GM12878 (cell line): ENCODE measurements around the gene CBX8. TPM values are rescaled to one million over a fixed set of nuclear protein-coding genes. Genes with fewer than 3 reads are reported as not detected.

Experiments
- ATAC-seq: fragments of 200-7000 bp; cut with Tn5 transposase; 3 replicates; pipeline ENCODE4 v1.9.1; 2020; ENCODE audit warnings: mild to moderate bottlenecking, moderate library complexity
- BruUV-seq: library from RNA; stranded (reverse); fragments of 400-500 nt; replicated peaks from 2 replicates; lab custom pipeline; 2021; lab: Mats Ljungman, UMichigan
- CTCF ChIA-PET: fragments of 300-600 bp; sonication (Branson Sonifier 250); formaldehyde crosslinking; extraction: SDS; loops from one replicate; lab custom pipeline; 2021; ENCODE audit warnings: inconsistent platforms; lab: Yijun Ruan, JAX
- POLR2A ChIA-PET: fragments of 350-600 bp; formaldehyde crosslinking; extraction: SDS; loops from one replicate; lab custom pipeline; 2021; ENCODE audit warnings: inconsistent platforms; lab: Charles Lee
- RAD21 ChIA-PET: fragments of 300-600 bp; sonication (Branson Sonifier 250); formaldehyde crosslinking; loops from one replicate; lab custom pipeline; 2023; ENCODE audit warnings: antibody characterized with exemption; ENCODE audit not compliant: unreplicated experiment; lab: Charles Lee
- SMC1A ChIA-PET: fragments of 300-600 bp; sonication (Branson Sonifier 250); formaldehyde crosslinking; loops from one replicate; lab custom pipeline; 2023; ENCODE audit not compliant: unreplicated experiment, uncharacterized antibody; lab: Charles Lee
- DNase-seq: peaks from one replicate; pipeline ENCODE4 v3.0.0-alpha.2; 2011; ENCODE audit warnings: low read depth, low spot score
- FAIRE-seq: peaks from 3 replicates; lab custom pipeline; 2011; peaks lifted over from hg19 to GRCh38; lab: Jason Lieb, UNC
- H2AFZ ChIP-seq: 2 replicates; pipeline ENCODE4 v1.6.0; 2011; ENCODE audit warnings: low read depth, low read length, control low read depth; ENCODE audit not compliant: control insufficient read depth
- H3K27ac ChIP-seq: 2 replicates; pipeline ENCODE4 v1.5.1; 2011; ENCODE audit warnings: control low read depth; ENCODE audit not compliant: control insufficient read depth, insufficient read depth
- H3K27me3 ChIP-seq, 2 experiments: replicated peaks in 1 of 2; 2 replicates each; pipeline versions ENCODE4 v1.6.0 to v1.6.1; 2011; ENCODE audit warnings: low read length in 1 of 2; ENCODE audit not compliant: control insufficient read depth in 2 of 2, insufficient read depth in 2 of 2
- H3K36me3 ChIP-seq, 2 experiments: 2 replicates each; pipeline ENCODE4 v1.5.1; 2011; ENCODE audit warnings: low read length in 1 of 2; ENCODE audit not compliant: control insufficient read depth in 2 of 2, insufficient read depth in 2 of 2
- H3K4me1 ChIP-seq: 2 replicates; pipeline ENCODE4 v1.6.1; 2011; ENCODE audit warnings: mild to moderate bottlenecking, low read length, moderate library complexity, mixed read lengths; ENCODE audit not compliant: control insufficient read depth, insufficient read depth
- H3K4me2 ChIP-seq: 2 replicates; pipeline ENCODE4 v1.6.0; 2011; ENCODE audit warnings: control low read depth; ENCODE audit not compliant: control insufficient read depth, insufficient read depth
- H3K4me3 ChIP-seq: fragments of 200-600 bp; sonication (generic); 2 replicates; pipeline ENCODE4 v1.5.1; 2016
- H3K79me2 ChIP-seq: 2 replicates; pipeline ENCODE4 v1.6.0; 2011; ENCODE audit warnings: low read length; ENCODE audit not compliant: control insufficient read depth, insufficient read depth
- H3K9ac ChIP-seq: 2 replicates; pipeline ENCODE4 v1.8.0; 2011; ENCODE audit warnings: low read length, control low read depth, mixed read lengths; ENCODE audit not compliant: control insufficient read depth, insufficient read depth
- H3K9me3 ChIP-seq: replicated peaks from 3 replicates; pipeline ENCODE4 v1.5.1; 2011; ENCODE audit warnings: mild to moderate bottlenecking, low read length; ENCODE audit not compliant: control insufficient read depth, insufficient read depth
- H4K20me1 ChIP-seq: 2 replicates; pipeline ENCODE4 v1.6.0; 2011; ENCODE audit not compliant: control insufficient read depth, insufficient read depth
- RB1 ChIP-seq: fragments of 450-650 bp; formaldehyde crosslinking; IDR thresholded peaks from 2 replicates; pipeline ENCODE4 v1.6.1; 2017; ENCODE audit warnings: mild to moderate bottlenecking, borderline replicate concordance
- USF1 ChIP-seq: IDR thresholded peaks from 2 replicates; pipeline ENCODE4 v1.6.1; 2011; ENCODE audit warnings: borderline replicate concordance, low read depth, mild to moderate bottlenecking, moderate library complexity, mixed read lengths, low read length; ENCODE audit not compliant: insufficient read depth; ENCODE audit errors: extremely low read length
- WGBS: methylation state at CpG from one replicate; pipeline ENCODE4 v1.1.6; 2016; ENCODE audit warnings: low lambda C conversion rate; ENCODE audit not compliant: insufficient replicate concordance, insufficient coverage; ENCODE audit errors: missing lambda C conversion rate; 5-methylcytosine and 5-hydroxymethylcytosine counted together
- in situ Hi-C: fragments of 300-500 bp; cut with MboI; formaldehyde crosslinking; loops from 9 replicates; pipeline ENCODE4 v1.14.3; 2018; ENCODE audit warnings: mixed read lengths
- intact Hi-C: fragments of 100-400 bp; cut with micrococcal nuclease; formaldehyde crosslinking; loops from one replicate; pipeline ENCODE4 v1.14.2; 2022; ENCODE audit not compliant: unreplicated experiment
- polyA plus RNA-seq, 11 experiments: library from polyadenylated mRNA; depleted of rRNA in 4 of 11; unstranded in 6 of 11; stranded (reverse) in 5 of 11; fragments of >200 nt; fragmentation: Nextera tagmentation in 4 of 11; fragmentation: Illumina TruSeq in 1 of 11; extraction: Ambion mirVana in 4 of 11; extraction: Trizol in 1 of 11; gene quantifications; 1 replicate in 1 of 11; 2 replicates in 10 of 11; pipeline versions ENCODE4 v1.2.1 to v1.2.3, GENCODE V29; 2011 to 2016; ENCODE audit warnings: inconsistent platforms in 2 of 11, missing spikeins in 2 of 11, low read depth in 1 of 11
- total RNA-seq, 4 experiments: library from RNA; depleted of rRNA in 3 of 4; stranded (reverse); fragments of >200 nt in 3 of 4; fragmentation: Illumina TruSeq in 1 of 4; extraction: Trizol in 1 of 4; gene quantifications; 2 replicates each; pipeline versions ENCODE4 v1.2.1 to v1.2.3, GENCODE V29; 2013 to 2021

CBX8 gene
- total and polyA plus RNA-seq, 10 of the 15 experiments (the other 5 are each of a cell fraction or from before 2014, with no cell fraction given): 0.03 to 6.7 (median 1.9) TPM

- DNase-seq (no peak), FAIRE-seq (no peak), ATAC-seq (no peak)
- Histone ChIP-seq H3K4me3 (no peak overlapping the region), H3K27ac (no peak overlapping the region), H4K20me1 (0 out of 2 replicates have a peak, but pooled peaks cover 5% of the 10 kb centered on the region), H3K36me3 (no peaks in the 10 kb centered on the region), H3K79me2 (peaks cover 22% of the 10 kb centered on the region), H2AFZ (no peak overlapping the region), H3K4me1 (peaks cover 21% of the 10 kb centered on the region), H3K27me3 (peaks cover 22 to 40% of the 10 kb centered on the region in 2 experiments), H3K9me3 (no peaks in the 10 kb centered on the region; the same call in 2 of the 3 replicates), H3K4me2 (no peak overlapping the region), H3K9ac (no peak overlapping the region)
- 13% methylated on average over 19 of the region's 19 CpGs for WGBS
- CTCF ChIA-PET: interaction anchor here (1.3 kb wide), 1 partner anchor 83 kb away, joined by 3 read pairs; no protein-coding TSS in a partner anchor
- POLR2A ChIA-PET: no interaction called here
- RAD21 ChIA-PET: interaction anchor here (0.9 to 2.5 kb wide), 3 partner anchors 16 to 130 kb away, joined by 3 to 11 read pairs (median 3); no protein-coding TSS in a partner anchor
- TF ChIP-seq USF1: peak; percentile 7
- no peak for TF ChIP-seq RB1
- in situ Hi-C loops: loop anchor here (5.0 kb wide), 1 partner anchor 34 kb away; no protein-coding TSS in a partner anchor
- intact Hi-C loops: loop anchor here (10.0 kb wide), 1 partner anchor 134 kb away; no protein-coding TSS in a partner anchor
- SMC1A ChIA-PET: interaction anchor here (1.1 kb wide), 1 partner anchor 31 kb away, joined by 3 read pairs; no protein-coding TSS in a partner anchor
- no TSS peak for BruUV-seq
These were observed 44.1 kb upstream of the CBX8 start for GRCh38 chr17:79840989-79841286.
